Esophagus muscularis mucosa (tissue), 4 donors: ENCODE results near the gene PPP2R5B.

ENCODE experiments used
- CTCF ChIP-seq, 3 experiments: fragments of 200-600 bp in 2 of 3; fragments of 450-650 bp in 1 of 3; sonication (generic) in 2 of 3; IDR thresholded peaks; one replicate each; pipeline ENCODE4 v1.5.1; 2017 to 2019; ENCODE audit warnings: antibody characterized with exemption in 3 of 3, mild to moderate bottlenecking in 2 of 3, moderate library complexity in 1 of 3
- EP300 ChIP-seq: sonication (generic); formaldehyde crosslinking; IDR thresholded peaks from one replicate; pipeline ENCODE4 v1.6.1; 2017; ENCODE audit warnings: antibody characterized with exemption
- POLR2A ChIP-seq: fragments of 450-650 bp; IDR thresholded peaks from one replicate; pipeline ENCODE4 v1.6.1; 2017; ENCODE audit warnings: antibody characterized with exemption, moderate library complexity, mild to moderate bottlenecking, low read depth
- POLR2AphosphoS5 ChIP-seq, 2 donors: sonication (generic); formaldehyde crosslinking; IDR thresholded peaks; one replicate each; pipeline ENCODE4 v1.6.1; 2017; ENCODE audit warnings: antibody characterized with exemption in 2 of 2

DNA sequence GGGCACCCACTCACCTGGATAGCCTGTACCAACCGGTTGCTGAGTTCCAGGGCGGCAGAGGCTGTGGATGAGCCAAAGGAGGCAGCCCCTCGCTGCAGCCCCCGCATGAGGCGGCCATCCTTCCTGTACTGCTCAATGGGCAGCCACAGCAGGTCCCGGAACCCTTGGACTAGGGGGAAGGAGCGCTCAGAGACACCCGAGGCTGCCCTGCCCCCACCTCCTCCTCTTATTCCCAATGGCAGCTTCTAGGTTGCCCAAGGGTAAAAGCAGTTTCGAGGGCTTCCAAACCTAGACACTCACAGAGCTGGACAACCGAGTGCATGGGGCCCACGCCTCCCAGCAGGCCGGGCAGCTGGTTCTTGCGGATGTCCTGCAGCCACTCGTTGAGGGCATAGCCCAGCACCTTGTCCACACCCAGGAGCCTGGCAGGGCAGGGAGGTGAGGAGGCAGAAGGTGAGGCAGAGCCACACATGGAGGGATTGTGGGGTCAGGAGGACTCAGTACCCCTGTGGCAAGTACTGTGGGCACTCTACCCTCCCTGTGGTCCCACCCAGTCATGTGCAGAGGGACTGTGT lies 28.0 kb upstream of the PPP2R5B start:
- TF ChIP-seq CTCF (IDR thresholded peaks at IDR 0.05) (no peak), POLR2A (no peak), POLR2AphosphoS5 (IDR thresholded peaks at IDR 0.05) (no peak), EP300 (no peak)
